Measurements from ENCODE around the gene TRAF4.
A peak's percentile ranks its signal among the peaks of the same experiment; 100 is the strongest.

TRAF4 gene, protein sequence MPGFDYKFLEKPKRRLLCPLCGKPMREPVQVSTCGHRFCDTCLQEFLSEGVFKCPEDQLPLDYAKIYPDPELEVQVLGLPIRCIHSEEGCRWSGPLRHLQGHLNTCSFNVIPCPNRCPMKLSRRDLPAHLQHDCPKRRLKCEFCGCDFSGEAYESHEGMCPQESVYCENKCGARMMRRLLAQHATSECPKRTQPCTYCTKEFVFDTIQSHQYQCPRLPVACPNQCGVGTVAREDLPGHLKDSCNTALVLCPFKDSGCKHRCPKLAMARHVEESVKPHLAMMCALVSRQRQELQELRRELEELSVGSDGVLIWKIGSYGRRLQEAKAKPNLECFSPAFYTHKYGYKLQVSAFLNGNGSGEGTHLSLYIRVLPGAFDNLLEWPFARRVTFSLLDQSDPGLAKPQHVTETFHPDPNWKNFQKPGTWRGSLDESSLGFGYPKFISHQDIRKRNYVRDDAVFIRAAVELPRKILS

DNA sequence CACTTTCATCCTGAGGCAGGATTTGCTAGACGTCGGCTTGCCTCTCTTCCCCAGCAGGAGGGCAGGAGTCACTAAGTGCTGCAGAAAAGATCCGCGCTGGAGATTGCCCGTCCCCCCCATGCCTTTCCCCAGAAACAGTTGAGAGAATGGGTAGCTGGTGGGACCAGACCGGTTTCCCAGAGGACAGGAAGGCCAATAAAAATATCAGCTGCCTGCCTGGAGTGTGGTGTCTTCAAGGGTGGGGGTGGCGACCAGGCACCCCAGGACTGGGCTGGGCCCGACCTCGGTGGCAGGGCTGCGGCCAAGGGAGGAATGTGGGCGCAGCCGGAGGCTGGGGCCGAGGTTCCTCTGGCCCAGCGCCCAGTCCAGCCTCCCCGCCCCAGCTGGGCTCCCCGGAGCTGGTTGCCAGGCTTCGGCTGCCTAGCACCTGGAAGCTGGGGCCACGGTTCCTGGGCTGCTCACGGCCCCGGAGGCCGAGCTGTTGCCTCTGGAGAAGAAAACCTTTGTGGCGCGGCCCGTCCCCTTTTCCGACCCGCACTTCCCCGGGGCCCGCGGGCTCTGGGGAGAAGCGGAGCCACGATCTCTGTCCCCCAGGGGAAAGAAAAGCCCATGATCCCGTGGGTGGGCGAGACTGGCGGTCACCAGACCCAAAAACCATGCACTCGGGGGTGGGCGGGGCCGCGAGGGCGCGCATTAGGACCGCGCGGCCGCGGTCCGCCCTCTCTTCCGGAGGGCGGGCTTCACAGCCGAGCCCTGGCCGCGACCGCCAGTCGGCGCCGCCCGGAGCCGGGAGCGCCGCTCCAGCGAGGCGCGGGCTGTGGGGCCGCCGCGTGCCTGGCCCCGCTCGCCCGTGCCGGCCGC is at the start of gene TRAF4:
Gene TRAF4 (plus strand): TSS at position 769 of the 861 bp plus-strand sequence. CDS start 102 bp downstream, outside the sequence.
- DNase-seq (ENCODE audit: low read depth in 2 of 2), result peak; percentile 75 to 76

DNA sequence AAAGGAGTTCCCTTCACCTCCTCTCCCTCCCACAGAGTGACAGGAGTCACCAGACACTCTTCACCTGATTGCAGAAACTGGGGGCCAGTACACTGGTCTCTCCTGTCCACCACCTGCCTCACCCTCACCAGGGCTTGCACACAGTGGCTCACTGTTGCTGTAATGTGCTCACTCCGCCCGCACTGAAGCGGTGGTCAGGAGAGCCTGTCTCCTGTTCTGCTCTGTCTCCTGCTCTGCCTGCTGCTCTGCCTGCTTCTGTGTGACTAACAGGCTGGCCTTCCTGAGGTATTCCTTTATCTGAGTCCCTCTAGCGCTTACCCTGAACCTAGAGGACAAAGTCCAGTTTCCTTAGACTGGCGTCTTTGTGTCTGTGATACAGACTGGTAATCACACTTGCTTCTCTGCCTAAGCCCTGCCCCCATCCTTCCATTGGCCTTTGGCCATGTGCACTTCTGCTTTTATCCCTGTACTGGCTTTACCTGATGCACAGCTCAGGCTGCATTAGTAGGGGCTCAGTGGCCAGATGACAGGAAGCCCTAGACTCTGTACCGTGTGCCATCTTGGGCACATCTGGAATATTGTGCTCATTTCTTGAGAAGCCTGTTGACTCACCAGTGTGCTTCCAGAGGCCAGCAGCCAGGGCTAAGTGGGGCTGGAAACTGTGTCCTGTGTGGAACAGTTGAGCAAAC is 45.4 kb upstream of the TRAF4 start:
- no peak for DNase-seq (ENCODE audit: low read depth in 2 of 2)

DNA sequence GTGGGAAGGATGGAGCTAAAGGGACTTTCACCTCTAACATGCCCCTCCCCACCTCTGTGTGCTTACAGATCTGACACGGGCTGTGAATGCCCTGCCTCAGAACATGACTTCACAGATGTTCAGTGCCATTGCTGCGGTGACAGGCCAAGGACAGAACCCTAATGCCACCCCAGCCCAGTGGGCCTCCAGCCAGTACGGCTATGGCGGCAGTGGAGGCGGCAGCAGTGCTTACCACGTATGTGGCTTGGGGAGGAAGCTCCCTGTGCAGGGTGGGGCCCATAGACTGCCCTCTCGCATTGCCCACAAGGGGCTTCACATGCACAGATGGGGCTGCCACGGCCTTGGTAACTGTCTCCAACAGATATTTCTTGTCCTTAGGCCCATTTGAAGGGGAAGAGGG is 43.5 kb upstream of the TRAF4 start:
- DNase-seq (ENCODE audit: low read depth in 2 of 2), result no peak

DNA sequence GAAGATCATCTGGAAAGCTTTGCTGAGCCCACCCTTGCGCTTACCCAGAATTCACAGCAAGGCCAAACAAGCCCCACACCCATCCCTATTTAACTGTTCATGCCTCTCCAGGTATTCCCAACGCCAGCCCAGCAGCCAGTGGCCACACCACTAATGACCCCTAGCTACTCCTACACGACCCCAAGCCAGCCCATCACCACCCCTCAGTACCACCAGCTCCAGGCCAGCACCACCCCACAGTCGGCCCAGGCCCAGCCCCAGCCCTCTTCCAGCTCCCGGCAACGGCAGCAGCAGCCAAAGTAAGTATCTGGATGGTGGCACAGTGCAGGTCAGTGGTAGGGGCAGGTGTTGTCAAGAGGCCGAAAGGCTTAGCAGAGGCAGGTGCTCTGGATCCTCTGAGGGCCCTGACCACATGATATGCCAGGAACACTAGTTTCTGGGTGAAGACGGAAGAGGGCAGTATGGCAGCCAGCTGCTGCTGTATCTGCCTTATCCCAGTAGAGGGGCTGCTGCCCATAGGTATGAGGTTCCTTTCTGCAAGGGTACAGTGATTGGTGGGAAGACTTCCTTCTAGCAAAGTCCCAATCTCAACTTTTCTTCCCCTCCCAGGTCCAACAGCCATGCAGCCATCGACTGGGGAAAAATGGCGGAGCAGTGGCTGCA is 42.9 kb upstream of the TRAF4 start:
- no peak for DNase-seq (ENCODE audit: low read depth in 2 of 2)

DNA sequence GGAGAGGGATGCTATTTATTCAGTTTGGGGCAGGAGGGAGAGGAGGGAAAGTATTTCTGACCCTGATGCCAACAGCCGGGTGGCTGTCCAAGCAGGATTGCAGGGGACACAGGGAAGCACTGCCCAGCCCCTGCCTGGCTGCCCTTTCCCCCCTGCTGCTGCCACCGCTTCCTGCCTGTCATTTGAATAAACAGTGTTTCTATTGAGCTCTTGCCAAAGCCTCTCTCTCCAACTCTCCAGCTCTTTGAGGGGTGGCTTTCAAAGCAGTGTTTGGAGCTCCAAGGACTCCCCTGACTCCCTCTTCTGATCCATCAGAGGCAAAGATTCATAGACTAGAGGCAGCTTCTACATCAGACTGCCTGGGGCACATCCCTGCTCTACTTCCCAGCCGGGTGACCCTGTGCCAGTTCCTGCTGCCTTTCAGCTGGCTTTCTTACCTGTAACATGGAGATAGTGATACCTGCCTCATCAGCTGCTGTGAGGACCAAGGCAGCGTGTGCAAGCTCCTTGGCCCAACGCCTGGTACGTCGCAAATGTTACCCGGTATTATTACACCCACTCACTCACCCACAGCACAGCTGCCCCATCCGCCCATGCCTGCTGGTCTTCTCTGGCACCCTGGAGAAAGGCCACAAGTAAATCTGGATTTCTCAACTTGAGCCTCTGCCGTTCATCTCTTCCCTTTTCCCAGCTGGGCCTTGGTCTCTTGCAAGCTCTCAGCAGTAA is 41.6 kb upstream of the TRAF4 start:
- DNase-seq (ENCODE audit: low read depth in 2 of 2), result no peak

DNA sequence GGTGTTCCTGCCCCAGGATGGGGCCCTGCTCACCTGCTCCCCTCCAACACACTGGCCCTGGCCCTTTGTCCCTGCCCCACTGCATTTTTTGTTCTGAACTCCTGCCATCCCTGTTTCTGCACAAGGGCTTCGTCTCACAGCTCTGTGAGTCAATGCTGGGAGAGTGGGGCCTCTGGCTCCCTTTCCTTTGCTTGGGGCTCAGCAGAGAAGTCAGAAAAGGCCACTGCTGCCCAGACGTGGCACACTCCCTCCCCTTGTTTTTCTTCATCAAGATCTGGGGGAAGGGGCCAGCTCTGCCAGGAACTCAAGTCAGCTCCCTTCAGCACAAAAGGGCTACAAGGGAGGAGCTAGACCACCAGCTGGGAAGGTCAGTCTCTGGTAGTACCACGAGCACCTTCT is 41.1 kb upstream of the TRAF4 start:
- no peak for DNase-seq (ENCODE audit: low read depth in 2 of 2)

DNA sequence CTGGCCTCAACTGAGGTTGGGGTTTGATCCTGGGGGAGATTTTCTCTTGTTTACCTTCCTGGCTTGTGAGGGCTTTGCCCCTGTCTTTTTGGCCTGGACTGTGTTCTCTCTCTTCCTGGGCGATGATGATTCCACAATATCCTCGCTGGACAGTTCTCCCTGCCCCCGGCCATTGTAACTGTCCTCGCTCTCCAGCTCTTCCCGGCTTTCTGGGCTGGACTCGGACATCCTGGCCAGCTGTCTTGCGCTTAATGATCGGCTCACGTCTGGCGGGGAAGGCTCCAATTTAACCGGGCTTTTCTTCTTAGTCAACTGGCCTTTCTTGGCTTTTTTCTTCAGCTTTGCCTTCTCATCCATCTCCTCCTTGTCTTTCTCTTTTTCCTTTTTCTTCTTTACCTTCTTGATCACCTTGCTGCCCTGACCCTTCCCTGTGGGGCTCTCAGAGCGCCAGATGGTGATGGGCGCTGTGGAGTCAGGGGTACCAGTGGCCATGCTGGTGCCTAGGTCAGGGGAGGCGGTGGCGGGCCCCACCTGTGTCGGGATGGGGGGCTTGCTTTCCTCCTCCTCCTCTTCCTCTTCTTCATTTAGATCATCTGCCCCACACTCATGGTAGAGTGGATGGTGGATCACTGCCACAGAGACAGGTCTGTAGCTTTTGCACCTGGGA is 40.1 kb upstream of the TRAF4 start:
- DNase-seq (ENCODE audit: low read depth in 2 of 2), result no peak

DNA sequence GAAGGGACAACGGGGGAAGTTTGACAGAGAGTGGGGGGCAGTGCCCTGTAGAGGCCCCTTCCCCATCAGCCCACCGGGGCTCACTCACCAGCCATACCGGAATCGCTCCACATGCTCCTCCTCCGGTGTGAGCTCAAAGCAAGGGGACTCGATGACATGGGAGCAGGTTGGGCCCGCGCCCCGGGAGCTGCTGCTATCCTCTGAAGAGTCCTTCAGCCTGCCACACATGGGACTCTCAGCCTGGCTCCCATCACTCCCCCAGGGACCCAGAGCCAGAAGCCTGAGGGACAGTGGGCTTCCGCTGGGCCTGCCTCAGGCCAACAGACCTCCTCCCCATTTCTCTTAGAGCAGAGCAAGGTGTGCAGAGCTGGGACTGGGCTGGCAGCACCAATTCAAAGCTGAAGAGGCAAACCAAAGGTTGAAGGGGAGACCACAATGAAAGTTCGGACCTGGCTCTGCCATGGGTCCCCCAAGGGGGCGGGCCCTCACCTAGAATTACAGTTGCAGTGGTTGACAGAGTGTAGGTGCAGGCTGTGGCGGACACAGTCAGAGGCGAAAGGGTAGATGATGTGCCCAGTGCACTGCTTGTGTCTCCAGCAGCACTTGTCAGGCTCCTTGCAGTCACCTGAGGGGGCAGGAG is 39.5 kb upstream of the TRAF4 start:
- no peak for DNase-seq (ENCODE audit: low read depth in 2 of 2)

DNA sequence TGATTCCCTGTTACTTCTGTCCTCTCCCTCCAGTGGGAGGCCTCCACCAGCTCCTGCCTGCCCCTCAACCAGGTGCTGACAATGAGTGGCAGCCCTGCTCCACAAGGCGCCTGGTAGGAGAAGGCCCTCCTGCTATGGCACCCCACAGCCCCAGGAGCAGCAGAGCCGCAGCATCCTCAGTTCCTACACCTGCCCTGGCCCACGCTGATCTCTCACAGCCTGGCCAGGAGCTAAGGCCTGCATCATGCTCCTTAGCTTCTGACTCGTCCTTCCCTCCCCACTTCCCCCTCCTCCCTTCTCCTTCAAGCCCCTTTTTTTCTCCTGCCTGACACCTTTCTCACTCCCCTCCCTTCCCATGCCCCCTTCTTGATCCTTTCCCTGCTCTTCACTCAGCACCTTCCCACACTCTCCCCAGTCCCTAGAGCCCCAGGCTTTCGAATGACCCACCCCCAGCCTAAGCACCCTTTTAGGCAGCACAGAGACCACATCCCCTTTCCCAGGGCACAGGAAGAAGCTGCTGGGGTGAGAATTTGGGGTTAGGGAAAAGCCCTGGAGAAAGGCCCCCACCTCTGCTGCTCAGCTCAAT is 38.6 kb upstream of the TRAF4 start:
- no peak for DNase-seq (ENCODE audit: low read depth in 2 of 2)

DNA sequence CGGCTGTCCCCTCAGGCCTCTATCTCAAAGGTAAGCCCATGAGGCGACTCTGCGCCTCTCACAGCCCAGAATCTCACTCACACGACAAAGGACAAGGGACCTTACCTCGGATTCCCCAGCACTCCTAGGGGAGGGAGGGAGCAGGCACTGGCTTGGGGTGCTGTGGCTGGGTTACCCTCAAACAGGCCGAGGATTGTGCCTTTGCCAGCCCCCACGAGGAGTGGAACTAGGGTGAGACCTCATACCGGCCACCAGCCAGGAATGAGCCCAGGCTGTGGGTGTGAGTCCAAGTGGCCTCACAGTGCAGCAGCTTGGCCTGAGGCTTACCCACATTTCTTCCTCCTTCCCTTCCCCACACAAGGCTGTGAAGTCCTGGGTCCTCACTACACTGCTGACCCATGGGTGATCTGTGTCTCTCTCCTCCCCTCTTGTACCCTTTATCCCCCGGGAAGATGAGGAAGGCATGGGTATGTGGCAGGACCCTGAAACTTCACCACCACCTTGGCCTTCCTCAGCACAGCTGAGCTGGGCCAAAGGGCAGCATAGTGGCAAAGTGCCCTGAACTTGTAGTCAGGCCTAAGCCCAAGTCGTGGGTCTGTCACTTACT is 38.0 kb upstream of the TRAF4 start:
- DNase-seq (ENCODE audit: low read depth in 2 of 2), result no peak

DNA sequence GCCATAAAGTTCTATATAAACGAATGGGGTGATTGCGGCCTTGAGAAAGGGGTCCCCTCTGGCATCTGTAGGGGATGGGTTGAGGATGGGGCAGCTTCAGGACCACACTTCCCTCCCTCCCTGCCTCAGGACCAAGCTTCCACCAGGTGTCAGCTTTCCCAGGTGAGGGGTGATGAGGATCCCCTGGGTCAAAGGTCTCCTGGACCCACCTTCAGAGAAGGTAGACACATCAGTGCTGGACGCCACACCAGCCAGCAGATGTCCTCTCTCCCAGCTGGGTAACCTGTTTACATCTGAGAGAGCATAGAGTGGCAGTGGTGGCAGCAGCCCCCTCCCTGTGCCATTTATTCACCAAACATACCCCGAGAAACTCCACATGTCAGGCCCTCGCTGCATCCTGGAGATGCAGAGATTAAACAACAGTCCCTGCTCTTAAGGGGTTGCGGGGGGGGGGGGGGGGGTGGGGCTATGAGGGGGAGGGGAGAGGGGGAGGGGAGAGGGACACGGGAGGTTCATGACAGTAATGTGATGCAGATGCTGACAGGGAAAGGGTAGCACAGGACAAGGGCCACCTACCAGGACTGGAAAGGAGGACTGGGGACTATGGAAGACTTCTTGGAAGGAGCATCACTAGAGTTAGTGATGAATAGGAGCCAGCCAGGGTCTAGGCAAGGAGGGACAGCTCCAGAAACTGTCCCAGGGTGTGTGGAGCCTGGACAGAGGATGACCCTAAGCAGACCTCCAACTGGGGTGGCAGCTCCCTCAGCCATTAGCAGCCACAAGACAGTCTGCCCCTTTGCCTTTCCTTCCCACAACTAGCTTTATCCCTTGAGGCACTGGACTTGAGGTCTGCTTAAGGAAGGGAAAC is 37.1 kb upstream of the TRAF4 start:
- no peak for DNase-seq (ENCODE audit: low read depth in 2 of 2)

DNA sequence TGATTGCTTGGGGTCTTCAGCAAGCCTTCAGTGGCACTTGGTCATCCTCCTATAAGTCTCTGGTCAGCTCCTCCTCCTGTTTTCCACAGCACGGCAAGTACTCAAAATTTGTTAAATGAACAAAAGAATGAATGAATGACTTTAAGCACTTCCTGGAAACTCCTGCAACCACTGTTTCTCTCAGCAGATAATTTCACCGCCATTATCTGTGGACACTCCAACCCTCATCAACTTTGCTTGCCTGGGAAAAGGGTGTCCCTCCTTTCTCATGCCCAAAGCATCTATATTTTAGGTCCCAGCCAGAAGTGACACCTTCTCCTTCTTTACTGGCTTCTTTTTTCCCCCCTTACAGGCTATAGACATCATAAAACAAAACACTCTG is 36.5 kb upstream of the TRAF4 start:
- DNase-seq (ENCODE audit: low read depth in 2 of 2), result no peak

DNA sequence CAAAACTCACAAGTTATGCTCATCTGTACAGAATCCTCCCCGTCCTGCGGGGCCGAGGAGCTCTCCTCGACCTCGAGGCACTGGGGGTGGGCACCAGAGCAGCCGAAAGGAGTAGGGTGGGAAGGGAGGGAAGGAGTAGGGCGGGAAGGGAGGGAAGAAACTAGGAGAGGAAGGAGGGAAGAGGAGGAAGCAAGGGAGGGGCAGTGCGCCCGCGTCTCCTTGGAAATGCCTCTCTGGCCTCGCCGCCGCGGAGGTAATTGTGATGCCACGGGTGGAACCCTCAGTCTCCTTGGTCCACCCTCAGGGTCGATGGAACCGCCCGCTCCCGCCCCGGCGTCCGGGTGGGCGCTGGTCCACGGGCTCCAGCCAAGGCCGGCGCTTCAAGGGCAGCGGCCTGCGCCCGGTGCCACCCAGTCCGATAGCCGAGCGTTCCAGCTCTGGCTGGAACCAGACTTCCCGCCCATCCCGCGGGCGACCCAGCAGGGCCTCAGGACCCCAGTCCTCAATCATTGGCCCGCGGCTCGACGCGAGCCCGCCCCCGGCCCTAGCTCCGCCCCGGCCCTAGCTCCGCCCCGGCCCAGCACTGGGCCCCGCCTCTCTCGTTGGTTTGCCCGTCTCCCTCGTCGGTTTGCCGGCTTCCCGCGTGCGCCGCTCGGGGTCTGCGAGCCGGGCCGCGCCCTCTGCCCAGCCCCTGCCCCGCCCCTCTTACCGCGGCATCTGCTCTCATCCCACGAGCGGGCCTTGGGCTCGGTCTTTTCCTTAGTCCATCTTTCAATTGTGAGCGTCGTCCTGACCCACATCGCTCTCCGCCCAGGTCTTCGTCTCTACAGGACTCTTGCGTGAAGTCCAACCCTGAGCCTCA is 32.7 kb upstream of the TRAF4 start:
- peak; percentile 83 to 91 for DNase-seq (ENCODE audit: low read depth in 2 of 2)

DNA sequence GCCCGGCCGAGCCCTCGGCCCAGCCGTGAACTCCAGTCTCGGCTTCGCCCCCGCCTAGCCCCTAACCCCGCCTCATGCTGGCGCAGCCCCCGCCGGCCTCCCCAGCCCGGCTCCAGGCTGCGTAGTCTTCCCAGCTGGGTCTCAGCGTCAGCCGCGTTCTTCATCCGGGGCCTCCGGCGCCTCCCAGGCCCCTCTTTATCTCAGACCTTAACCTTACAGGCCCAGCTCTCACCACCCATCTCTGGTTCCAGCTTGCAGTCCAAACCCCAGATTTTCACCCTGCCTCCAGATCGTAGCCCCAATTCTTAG is 32.1 kb upstream of the TRAF4 start, which contains the start of gene PROCA1:
Gene PROCA1 (minus strand): TSS at position 166 of the 309 bp plus-strand sequence. CDS start 228 bp downstream, outside the sequence.
- no peak for DNase-seq (ENCODE audit: low read depth in 2 of 2)

DNA sequence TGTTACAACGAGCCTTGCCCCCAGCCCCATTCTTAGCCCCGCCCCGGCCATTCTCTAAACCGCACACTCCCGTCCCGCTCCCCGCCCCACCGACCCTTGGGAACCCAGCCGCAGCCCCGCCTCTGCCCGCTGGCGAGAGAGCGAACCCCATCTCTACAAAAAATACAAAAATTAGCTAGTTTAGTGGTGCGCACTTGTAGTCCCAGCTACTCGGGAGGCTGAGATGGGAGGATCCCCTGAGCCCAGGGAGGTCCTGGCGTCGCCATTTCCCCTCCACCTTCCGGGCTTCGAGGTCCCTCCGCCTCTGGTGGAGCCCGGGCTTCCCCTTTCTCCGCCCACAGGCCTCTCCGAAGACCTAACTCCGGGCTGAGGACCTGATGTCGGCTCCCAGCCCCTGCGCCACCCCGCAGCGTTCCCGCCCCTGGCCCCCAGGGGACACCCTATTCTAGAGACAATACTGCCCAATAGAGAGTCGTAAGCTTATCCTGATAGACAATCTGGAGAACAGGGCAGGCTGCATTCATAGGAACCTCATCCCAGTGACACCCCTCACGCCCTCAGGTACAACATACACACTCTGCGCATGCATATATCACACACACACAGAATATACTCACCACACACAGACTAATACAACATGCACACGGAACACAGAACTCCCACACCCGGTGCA is 31.6 kb upstream of the TRAF4 start:
- DNase-seq (ENCODE audit: low read depth in 2 of 2), result peak; percentile 39 to 57

DNA sequence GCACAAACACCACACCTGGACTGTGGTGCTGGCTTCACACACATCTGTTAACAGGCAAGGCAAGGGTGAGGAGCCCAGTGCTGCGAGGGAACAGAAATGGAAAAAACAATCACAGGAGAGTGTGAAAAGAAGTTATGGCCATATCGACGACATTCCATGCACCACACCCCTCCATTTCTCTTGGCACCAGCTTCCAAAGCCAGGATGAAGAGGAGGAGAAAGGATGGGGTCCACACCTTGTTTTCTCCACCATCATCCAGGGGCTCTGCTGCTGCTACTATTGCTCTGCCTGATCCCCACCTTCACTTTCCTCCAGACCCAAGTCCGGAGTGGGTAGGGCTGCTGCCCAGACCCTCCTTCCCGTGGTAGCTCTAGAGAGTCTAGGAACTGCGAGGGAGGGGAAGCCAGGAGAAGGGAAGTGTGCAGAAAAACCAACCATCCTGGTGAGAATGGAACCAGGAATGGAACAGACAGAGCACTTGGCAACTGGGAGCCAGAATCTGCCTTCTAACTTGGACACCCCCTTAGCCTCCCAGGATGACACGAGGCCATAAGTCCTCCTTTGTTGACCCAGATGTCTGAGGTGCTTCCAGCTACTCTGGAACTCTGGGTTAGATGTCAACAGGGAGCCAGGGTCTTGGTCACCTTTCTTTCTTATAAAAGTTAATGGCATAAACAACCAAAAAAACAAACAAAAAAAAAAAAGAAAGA is 31.0 kb upstream of the TRAF4 start:
- no peak for DNase-seq (ENCODE audit: low read depth in 2 of 2)

All from activated CD4-positive, alpha-beta T cell treated with anti-CD3 and anti-CD28 coated beads for 24 hours (primary cell).